ENCODE data around the gene PRF1.
"Not testable (repeated sequence)": the region's sequence is repeated elsewhere in the genome, so short reads cannot be mapped to it uniquely, and the experiment has no call there.

PRF1 gene

GRCh38 chr10:70592746-70593512 lies 9.6 kb downstream of the PRF1 start:
- peak; percentile 7 for DNase-seq

GRCh38 chr10:70592186-70592735 lies 10.3 kb downstream of the PRF1 start:
- no peak for DNase-seq

DNA sequence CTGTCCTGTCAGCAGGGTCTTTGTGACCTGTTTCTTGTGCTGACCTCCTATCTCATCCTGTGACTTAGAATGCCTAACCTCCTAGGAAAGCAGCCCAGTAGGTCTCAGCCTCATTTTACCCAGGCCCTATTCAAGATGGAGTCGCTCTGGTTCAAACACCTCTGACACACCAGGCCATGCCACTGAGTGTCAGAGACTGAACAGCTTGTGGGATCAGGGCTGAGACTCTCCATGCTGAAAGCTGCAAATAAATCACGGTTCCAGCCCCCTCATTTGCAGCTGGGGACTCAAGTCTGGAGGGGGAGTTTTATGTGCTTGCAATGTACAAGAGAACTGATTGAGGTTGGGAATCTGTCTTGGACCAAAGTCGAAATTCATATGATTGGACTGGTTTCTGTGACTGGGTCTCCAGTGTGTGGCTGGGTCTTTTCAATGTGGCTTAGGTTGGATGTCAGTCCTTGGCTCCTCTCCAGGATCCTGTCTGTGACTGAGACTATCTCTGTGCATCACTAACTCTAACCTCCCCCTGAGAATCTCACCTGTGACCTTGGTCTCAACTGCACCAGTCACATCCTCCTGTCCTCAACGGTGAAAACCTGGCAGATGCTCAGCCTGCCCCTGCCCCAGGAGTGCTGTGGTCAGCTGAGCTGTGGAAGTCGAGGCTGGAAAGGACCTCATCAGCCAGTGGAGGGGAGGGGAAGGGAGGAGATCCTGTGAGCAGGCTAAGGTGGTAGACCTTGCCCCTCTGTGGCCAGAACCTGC lies 11.7 kb downstream of the PRF1 start:
- DNase-seq, result no peak

GRCh38 chr10:70589762-70590654 lies 12.5 kb downstream of the PRF1 start:
- DNase-seq, result peak; percentile 19

DNA sequence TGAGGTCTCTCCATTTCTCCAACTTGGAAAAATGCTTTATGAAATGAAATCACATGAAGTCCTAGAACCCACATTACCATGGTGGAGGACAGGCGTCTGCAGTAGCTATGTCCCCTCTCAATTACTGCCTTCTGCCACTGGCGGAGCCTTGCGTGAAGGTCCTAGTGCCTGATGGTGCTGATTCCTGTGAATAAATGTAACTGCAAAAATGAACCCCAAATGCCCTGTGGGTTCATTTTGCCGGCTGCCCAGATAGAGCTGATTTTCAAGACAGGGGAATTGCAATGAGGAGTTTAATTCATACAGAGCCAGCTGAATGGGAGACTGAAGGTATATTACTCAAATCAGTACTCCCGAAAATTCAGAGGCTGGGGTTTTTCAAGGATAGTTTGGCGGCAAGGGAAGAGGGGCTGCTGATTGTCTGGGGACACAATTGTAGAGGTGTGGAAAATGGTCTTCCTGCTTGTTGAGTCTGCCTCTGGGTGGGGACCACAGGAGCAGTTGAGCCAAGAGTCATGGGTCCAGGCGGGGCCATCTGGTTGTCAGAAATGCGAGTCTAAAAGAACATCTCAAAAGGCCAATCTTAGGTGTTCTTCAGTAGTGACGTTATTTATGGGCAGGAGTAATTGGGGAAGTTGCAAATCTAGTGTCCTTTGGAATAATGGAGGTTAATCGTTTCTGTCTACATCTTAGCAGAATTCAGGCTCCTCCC lies 13.5 kb downstream of the PRF1 start:
- DNase-seq, result no peak

GRCh38 chr10:70588255-70588654 lies 14.3 kb downstream of the PRF1 start:
- DNase-seq, result peak; percentile 47

GRCh38 chr10:70587045-70587658 lies 15.4 kb downstream of the PRF1 start:
- no peak for DNase-seq

DNA sequence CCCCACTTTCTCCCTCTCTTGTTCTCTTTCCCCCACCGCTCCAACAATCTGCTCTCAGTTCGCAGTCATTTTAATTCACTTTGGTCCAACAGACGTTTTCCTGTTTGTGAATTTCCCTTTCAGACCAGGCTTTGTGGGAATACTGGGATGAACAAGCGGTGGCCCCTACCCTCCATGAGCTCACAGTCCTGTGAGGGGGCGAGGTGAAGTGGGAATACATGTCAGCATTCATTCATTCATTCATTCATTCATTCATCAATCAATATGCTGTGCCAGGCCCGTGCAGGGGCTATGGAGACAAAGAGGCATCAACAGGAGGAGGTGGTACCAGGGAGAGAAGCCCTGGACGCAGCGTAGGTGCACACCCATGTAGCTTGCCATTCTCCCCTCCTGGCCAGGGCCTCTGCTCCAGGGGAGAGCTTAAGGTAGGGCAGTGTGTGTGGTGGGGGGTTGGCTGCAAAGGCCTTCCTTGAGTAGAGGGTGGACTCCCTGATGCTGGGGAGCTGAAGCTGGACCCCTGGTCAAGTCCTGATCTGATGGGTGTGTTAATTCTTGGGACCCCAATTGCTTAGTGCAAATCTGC lies 16.1 kb downstream of the PRF1 start:
- no peak for DNase-seq

DNA sequence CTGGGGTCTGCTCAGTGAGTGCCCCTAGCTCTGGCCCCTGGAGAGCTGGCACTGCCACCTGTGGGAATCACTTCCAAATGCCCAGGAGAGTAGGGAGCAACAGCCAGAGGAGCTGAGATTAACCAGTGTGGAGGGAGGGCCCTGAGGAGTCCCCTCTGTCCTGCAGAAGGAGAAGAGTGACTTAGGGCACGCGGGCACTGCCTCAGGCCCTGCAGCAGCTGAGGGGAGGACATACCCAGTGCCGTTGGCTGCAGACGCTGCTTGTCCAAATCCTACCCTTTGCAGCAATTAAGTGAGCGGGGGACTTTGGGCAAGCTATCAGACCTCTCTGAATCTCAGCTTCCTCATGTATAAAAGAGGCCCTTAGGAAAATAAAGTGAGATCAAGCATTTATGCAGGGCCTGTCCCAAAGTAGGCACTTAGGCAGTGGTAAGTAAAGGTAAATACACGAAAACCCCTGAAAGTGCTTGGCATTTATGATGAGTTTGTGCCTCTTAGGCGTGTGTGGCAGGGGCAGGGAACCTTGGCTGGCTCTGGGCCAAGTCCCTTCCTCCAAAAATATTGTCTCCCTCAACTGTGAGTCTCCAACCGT lies 16.9 kb downstream of the PRF1 start:
- no peak for DNase-seq

GRCh38 chr10:70584909-70585544 lies 17.5 kb downstream of the PRF1 start:
- peak; percentile 22 for DNase-seq

GRCh38 chr10:70584366-70584765 lies 18.2 kb downstream of the PRF1 start:
- no peak for DNase-seq

- DNase-seq, result no peak
Observed at GRCh38 chr10:70583669-70584037, 18.9 kb downstream of the PRF1 start.

GRCh38 chr10:70582793-70583668 lies 19.5 kb downstream of the PRF1 start:
- DNase-seq, result no peak

DNA sequence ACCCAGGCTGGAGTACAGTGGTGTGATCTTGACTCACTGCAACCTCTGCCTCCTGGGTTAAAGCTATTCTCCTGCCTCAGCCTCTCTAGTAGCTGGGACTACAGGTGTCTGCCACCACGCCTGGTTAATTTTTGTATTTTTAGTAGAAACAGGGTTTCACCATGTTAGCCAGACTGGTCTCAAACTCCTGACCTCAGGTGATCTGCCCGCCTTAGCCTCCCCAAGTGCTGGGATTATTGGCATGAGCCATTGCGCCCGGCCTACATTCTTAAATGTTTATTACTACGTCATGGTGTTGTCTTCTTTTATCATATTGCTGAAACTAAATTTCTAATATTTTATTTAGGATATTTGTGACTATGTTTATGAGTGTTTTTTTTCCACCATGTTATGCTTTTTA lies 21.4 kb downstream of the PRF1 start:
- not testable (repeated sequence) for DNase-seq

- peak; percentile 33 for DNase-seq
Observed at GRCh38 chr10:70579234-70580002, 23.1 kb downstream of the PRF1 start.

GRCh38 chr10:70578371-70578947 lies 24.1 kb downstream of the PRF1 start:
- DNase-seq, result peak; percentile 48

- DNase-seq, result peak; percentile 46
Observed at GRCh38 chr10:70576803-70577517, 25.6 kb downstream of the PRF1 start.

Measured in suppressor macrophage treated with lipopolysaccharide for 4 hours (primary cell).